ENCODE measurements around the gene VTI1A.

GRCh38 chr10:112446855-112447619 lies at the start of gene VTI1A, which contains the start of gene ZDHHC6:
- TF ChIP-seq EZH2phosphoT487 (IDR thresholded peaks at IDR 0.05; ENCODE audit: borderline replicate concordance), result no peak
- TF ChIP-seq CTCF (conservative IDR thresholded peaks at IDR 0.05; ENCODE audit: low read length), result peak; percentile 27

Measured in Loucy (cell line).